Measurements from ENCODE around the gene ZNF791.

GRCh38 chr19:12636631-12637030 is 25.9 kb downstream of the ZNF791 start:
- TF ChIP-seq POLR2A (IDR thresholded peaks at IDR 0.05; ENCODE audit: low read depth, low read length) = no peak
- TF ChIP-seq TAF1 (IDR thresholded peaks at IDR 0.05; ENCODE audit: borderline replicate concordance, low read depth, low read length) = no peak
